Activated B cell treated with CpG ODN at 0.5 μM for 24 hours (primary cell): ENCODE results near the gene SLC26A6. TPM values are rescaled to one million over a fixed set of nuclear protein-coding genes. Genes with fewer than 3 reads are reported as not detected.

ENCODE experiments used
- ATAC-seq: fragments of 200-7000 bp; cut with Tn5 transposase; one replicate; pipeline ENCODE4 v1.10.0; 2021; ENCODE audit warnings: low read depth, mild to moderate bottlenecking, moderate library complexity
- CTCF ChIA-PET: fragments of 350-600 bp; sonication (Branson Sonifier 250); formaldehyde crosslinking; loops from one replicate; lab custom pipeline; 2021; ENCODE audit warnings: antibody characterized with exemption; lab: Charles Lee
- POLR2A ChIA-PET: fragments of 350-600 bp; sonication (Branson Sonifier 250); formaldehyde crosslinking; loops from one replicate; lab custom pipeline; 2021; ENCODE audit warnings: antibody characterized with exemption; lab: Charles Lee
- DNase-seq: peaks from one replicate; pipeline ENCODE4 v3.0.0; 2022
- H3K27ac Mint-ChIP-seq: one replicate; pipeline ENCODE4 v1.8.0; 2020; ENCODE audit warnings: mixed read lengths
- H3K27me3 Mint-ChIP-seq: one replicate; pipeline ENCODE4 v1.8.0; 2021; ENCODE audit warnings: mixed read lengths
- H3K36me3 Mint-ChIP-seq: one replicate; pipeline ENCODE4 v1.8.0; 2021; ENCODE audit warnings: low read depth, mixed read lengths
- H3K4me1 Mint-ChIP-seq: one replicate; pipeline ENCODE4 v1.8.0; 2021; ENCODE audit warnings: mixed read lengths
- H3K4me3 Mint-ChIP-seq: one replicate; pipeline ENCODE4 v1.8.0; 2020; ENCODE audit warnings: mild to moderate bottlenecking, mixed read lengths
- H3K9me3 Mint-ChIP-seq: one replicate; pipeline ENCODE4 v1.8.0; 2020; ENCODE audit warnings: mixed read lengths
- CTCF ChIP-seq: fragments of 200-600 bp; IDR thresholded peaks from one replicate; pipeline ENCODE4 v1.8.0; 2022; ENCODE audit warnings: antibody characterized with exemption, mild to moderate bottlenecking
- intact Hi-C: fragments of 100-400 bp; cut with micrococcal nuclease; formaldehyde crosslinking; loops from one replicate; pipeline ENCODE4 v1.15.1; 2024
- total RNA-seq: library from RNA; stranded (reverse); gene quantifications from 2 replicates; pipeline ENCODE4 v1.2.3, GENCODE V29; 2022

SLC26A6 gene
- total RNA-seq, 1 donor from 2014 or later, result 21.5 TPM

- intact Hi-C loops, result loop anchor here (1.0 to 2.0 kb wide), 5 partner anchors 20 to 254 kb away; partner anchors contain the start of genes NCKIPSD, PFKFB4, SLC26A6 and UQCRC1
- H3K36me3 Mint-ChIP-seq, result no peaks in the 10 kb centered on the region
- TF ChIP-seq CTCF, result no peak
- peaks cover 14% of the 10 kb centered on the region for H3K4me1 Mint-ChIP-seq
- peak overlapping the region; percentile 77 for H3K4me3 Mint-ChIP-seq
- H3K27me3 Mint-ChIP-seq, result peaks cover 11% of the 10 kb centered on the region
- ChIA-PET POLR2A (interaction anchor here (0.5 kb wide), 1 partner anchor 734 kb away, joined by 4 read pairs; no protein-coding TSS in a partner anchor), CTCF (no interaction called here)
- peak; percentile 31 for ATAC-seq
- H3K9me3 Mint-ChIP-seq, result no peaks in the 10 kb centered on the region
- H3K27ac Mint-ChIP-seq, result peak overlapping the region; percentile 50
- no peak for DNase-seq
These were observed 20.3 kb upstream of the SLC26A6 start for GRCh38 chr3:48655606-48656005.

- Mint-ChIP-seq H3K27ac (peak overlapping the region; percentile 50), H3K36me3 (no peaks in the 10 kb centered on the region), H3K9me3 (no peaks in the 10 kb centered on the region), H3K27me3 (peaks cover 9% of the 10 kb centered on the region), H3K4me1 (peaks cover 14% of the 10 kb centered on the region), H3K4me3 (peak overlapping the region; percentile 77)
- POLR2A ChIA-PET, result interaction anchor here (0.5 kb wide), 1 partner anchor 735 kb away, joined by 4 read pairs; no protein-coding TSS in a partner anchor
- no peak for TF ChIP-seq CTCF
- DNase-seq (no peak), ATAC-seq (no peak)
- CTCF ChIA-PET, result no interaction called here
- intact Hi-C loops, result no loop called here
These were observed 19.8 kb upstream of the SLC26A6 start for GRCh38 chr3:48655063-48655462.

GRCh38 chr3:48652923-48653715, 17.9 kb upstream of the SLC26A6 start:
- no peak for TF ChIP-seq CTCF
- ChIA-PET CTCF (no interaction called here), POLR2A (no interaction called here)
- peaks cover 12% of the 10 kb centered on the region for H3K4me1 Mint-ChIP-seq
- ATAC-seq (no peak), DNase-seq (no peak)
- H3K27ac Mint-ChIP-seq, result no peak overlapping the region
- peaks cover 2% of the 10 kb centered on the region for H3K27me3 Mint-ChIP-seq
- no peaks in the 10 kb centered on the region for H3K36me3 Mint-ChIP-seq
- H3K9me3 Mint-ChIP-seq, result no peaks in the 10 kb centered on the region
- intact Hi-C loops, result no loop called here
- H3K4me3 Mint-ChIP-seq, result peak overlapping the region; percentile 1

- H3K36me3 Mint-ChIP-seq, result no peaks in the 10 kb centered on the region
- intact Hi-C loops, result no loop called here
- ATAC-seq (no peak), DNase-seq (no peak)
- peaks cover 8% of the 10 kb centered on the region for H3K4me1 Mint-ChIP-seq
- CTCF ChIA-PET, result no interaction called here
- POLR2A ChIA-PET, result no interaction called here
- TF ChIP-seq CTCF, result no peak
- no peaks in the 10 kb centered on the region for H3K9me3 Mint-ChIP-seq
- no peaks in the 10 kb centered on the region for H3K27me3 Mint-ChIP-seq
- H3K4me3 Mint-ChIP-seq, result no peak overlapping the region
- no peak overlapping the region for H3K27ac Mint-ChIP-seq
These were observed 16.5 kb upstream of the SLC26A6 start for GRCh38 chr3:48651771-48652170.

GRCh38 chr3:48650723-48651122, 15.5 kb upstream of the SLC26A6 start:
- POLR2A ChIA-PET, result no interaction called here
- Mint-ChIP-seq H3K4me1 (peaks cover 5% of the 10 kb centered on the region), H3K9me3 (no peaks in the 10 kb centered on the region), H3K27me3 (no peaks in the 10 kb centered on the region), H3K4me3 (no peak overlapping the region), H3K36me3 (no peaks in the 10 kb centered on the region), H3K27ac (no peak overlapping the region)
- no peak for ATAC-seq
- CTCF ChIA-PET, result no interaction called here
- DNase-seq, result no peak
- no peak for TF ChIP-seq CTCF
- intact Hi-C loops, result no loop called here
